Esophagus squamous epithelium (tissue), 4 donors: ENCODE data around the gene CCSER1.

Experiments
- CTCF ChIP-seq, 6 experiments: fragments of 450-650 bp in 4 of 6; fragments of 200-600 bp in 2 of 6; sonication (generic) in 2 of 6; IDR thresholded peaks; one replicate each; pipeline ENCODE4 v1.5.1; 2016 to 2019; ENCODE audit warnings: antibody characterized with exemption in 6 of 6, mild to moderate bottlenecking in 4 of 6, moderate library complexity in 4 of 6
- POLR2A ChIP-seq, 4 donors: fragments of 450-650 bp; IDR thresholded peaks; one replicate each; pipeline ENCODE4 v1.6.1; 2017; ENCODE audit warnings: antibody characterized with exemption in 4 of 4, mild to moderate bottlenecking in 4 of 4, moderate library complexity in 3 of 4

DNA sequence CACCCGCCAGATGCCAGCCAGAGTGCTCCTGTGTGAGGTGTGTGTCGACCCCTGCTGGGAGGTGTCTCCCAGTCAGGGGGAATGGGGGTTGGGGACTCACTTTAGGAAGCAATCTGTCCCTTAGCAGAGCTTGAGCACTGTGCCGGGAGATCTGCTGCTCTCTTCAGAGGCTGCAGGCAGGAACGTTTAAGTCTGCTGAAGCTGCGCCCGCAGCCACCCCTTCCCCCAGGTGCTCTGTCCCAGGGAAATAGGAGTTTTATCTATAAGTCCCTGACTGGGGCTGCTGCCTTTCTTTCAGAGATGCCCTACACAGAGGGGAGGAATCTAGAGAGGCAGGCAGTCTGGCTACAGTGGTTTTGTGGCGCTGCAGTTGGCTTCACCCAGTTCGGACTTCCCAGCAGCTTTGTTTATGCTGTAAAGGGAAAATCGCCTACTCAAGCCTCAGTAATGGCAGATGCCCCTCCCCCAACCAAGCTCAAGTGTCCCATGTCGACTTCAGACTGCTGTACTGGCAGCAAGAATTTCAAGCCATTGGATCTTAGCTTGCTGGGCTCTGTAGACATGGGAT, 80.8 kb downstream of the CCSER1 start:
- TF ChIP-seq CTCF (IDR thresholded peaks at IDR 0.05): no peak
- TF ChIP-seq POLR2A (IDR thresholded peaks at IDR 0.05): no peak
